Activated T-helper 1 cell treated with anti-CD3 and anti-CD28 coated beads, Interleukin-12 subunit alpha, Interleukin-12 subunit beta, Interleukin-2, Interleukin-4 antibody, amounts not matched to agents 30 ng/mL and 10 ng/mL and 1 ng/mL, durations not matched to agents 14 hours and 24 hours and 36 hours (primary cell): ENCODE results near the gene ATP11C. TPM values are rescaled to one million over a fixed set of nuclear protein-coding genes. Genes with fewer than 3 reads are reported as not detected.
A peak's percentile ranks its signal among the peaks of the same experiment; 100 is the strongest.
"Not testable (repeated sequence)": the region's sequence is repeated elsewhere in the genome, so short reads cannot be mapped to it uniquely, and the experiment has no call there.

Source experiments
- DNase-seq: peaks from one replicate; pipeline ENCODE4 v3.0.0; 2021; ENCODE audit warnings: low spot score
- H3K27ac Mint-ChIP-seq: one replicate; pipeline ENCODE4 v1.8.0; 2021; ENCODE audit warnings: mild to moderate bottlenecking, mixed read lengths
- H3K27me3 Mint-ChIP-seq: one replicate; pipeline ENCODE4 v1.8.0; 2022; ENCODE audit warnings: mild to moderate bottlenecking, moderate library complexity, mixed read lengths; ENCODE audit not compliant: insufficient read depth
- H3K36me3 Mint-ChIP-seq: one replicate; pipeline ENCODE4 v1.8.0; 2021; ENCODE audit warnings: low read depth, mixed read lengths
- H3K4me1 Mint-ChIP-seq: one replicate; pipeline ENCODE4 v1.8.0; 2021; ENCODE audit warnings: low read depth, mixed read lengths
- H3K4me3 Mint-ChIP-seq: one replicate; pipeline ENCODE4 v1.8.0; 2021; ENCODE audit warnings: mild to moderate bottlenecking, moderate library complexity, mixed read lengths
- H3K9me3 Mint-ChIP-seq: one replicate; pipeline ENCODE4 v1.8.0; 2021; ENCODE audit warnings: mixed read lengths
- intact Hi-C: fragments of 100-400 bp; cut with micrococcal nuclease; formaldehyde crosslinking; loops from one replicate; pipeline ENCODE4 v1.15.1; 2024
- total RNA-seq: library from RNA; stranded (reverse); gene quantifications from 2 replicates; pipeline ENCODE4 v1.2.3, GENCODE V29; 2022

Gene ATP11C
- total RNA-seq, 1 donor from 2014 or later = 17.7 TPM

GRCh38 chrX:139720136-139720535, 212.7 kb downstream of the ATP11C start:
- Mint-ChIP-seq H3K4me1 (peaks cover 10% of the 10 kb centered on the region), H3K9me3 (no peaks in the 10 kb centered on the region), H3K4me3 (no peak overlapping the region), H3K36me3 (peaks cover 1% of the 10 kb centered on the region), H3K27me3 (no peaks in the 10 kb centered on the region), H3K27ac (no peak overlapping the region)
- intact Hi-C loops = no loop called here
- DNase-seq = no peak

GRCh38 chrX:139708067-139708466, 224.8 kb downstream of the ATP11C start, which contains the start of gene MCF2:
MCF2 (minus strand) TSS chrX:139708167; CDS start chrX:139651744, 56,423 bp downstream.
- no peak within 1 kb of the TSS for H3K27ac Mint-ChIP-seq
- H3K9me3 Mint-ChIP-seq = no peaks in the 10 kb centered on the region
- peaks cover 4% of the 10 kb centered on the region for H3K27me3 Mint-ChIP-seq
- H3K36me3 Mint-ChIP-seq = no peaks in the 10 kb centered on the region
- H3K4me1 Mint-ChIP-seq = no peaks in the 10 kb centered on the region
- no peak for DNase-seq
- no peak within 1 kb of the TSS for H3K4me3 Mint-ChIP-seq
- intact Hi-C loops = no loop called here

DNA sequence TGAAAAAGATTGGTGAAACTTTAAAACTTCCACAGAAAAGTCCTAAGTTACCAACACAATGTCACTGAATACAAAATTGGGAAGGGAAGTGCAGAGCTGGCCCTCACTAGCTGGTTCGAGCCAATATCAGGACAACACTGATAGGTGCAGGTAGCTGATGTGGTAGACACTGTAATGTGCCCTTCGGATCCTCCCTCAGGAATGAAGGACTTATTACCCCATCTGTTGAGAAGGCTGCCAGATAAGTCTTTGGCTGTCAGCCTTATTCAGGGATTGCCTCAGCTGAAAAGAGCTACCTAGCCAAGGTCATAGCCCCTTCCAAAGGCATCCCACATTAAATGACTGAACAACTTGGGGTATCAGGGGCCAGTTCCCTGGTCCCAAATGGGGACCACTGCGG, 230.2 kb downstream of the ATP11C start:
- Mint-ChIP-seq H3K4me1 (no peaks in the 10 kb centered on the region), H3K27me3 (peaks cover 4% of the 10 kb centered on the region), H3K4me3 (no peak overlapping the region), H3K27ac (no peak overlapping the region), H3K36me3 (no peaks in the 10 kb centered on the region), H3K9me3 (no peaks in the 10 kb centered on the region)
- DNase-seq = no peak
- intact Hi-C loops = no loop called here

GRCh38 chrX:139692908-139693307, 239.9 kb downstream of the ATP11C start:
- Mint-ChIP-seq H3K36me3 (no peaks in the 10 kb centered on the region), H3K4me3 (peak overlapping the region; percentile 45), H3K27me3 (peaks cover 20% of the 10 kb centered on the region), H3K9me3 (no peaks in the 10 kb centered on the region), H3K27ac (no peak overlapping the region), H3K4me1 (peaks cover 5% of the 10 kb centered on the region)
- intact Hi-C loops = no loop called here
- no peak for DNase-seq

- H3K27ac Mint-ChIP-seq = no peak overlapping the region
- peaks cover 20% of the 10 kb centered on the region for H3K27me3 Mint-ChIP-seq
- DNase-seq = no peak
- H3K36me3 Mint-ChIP-seq = no peaks in the 10 kb centered on the region
- peaks cover 5% of the 10 kb centered on the region for H3K4me1 Mint-ChIP-seq
- intact Hi-C loops = no loop called here
- no peaks in the 10 kb centered on the region for H3K9me3 Mint-ChIP-seq
- H3K4me3 Mint-ChIP-seq = peak overlapping the region; percentile 45
Observed at GRCh38 chrX:139692506-139692849, 240.4 kb downstream of the ATP11C start.

GRCh38 chrX:139691843-139692505, 240.9 kb downstream of the ATP11C start:
- Mint-ChIP-seq H3K36me3 (no peaks in the 10 kb centered on the region), H3K4me3 (peak overlapping the region; percentile 45), H3K4me1 (peaks cover 5% of the 10 kb centered on the region), H3K27me3 (peaks cover 20% of the 10 kb centered on the region), H3K9me3 (no peaks in the 10 kb centered on the region), H3K27ac (no peak overlapping the region)
- intact Hi-C loops = no loop called here
- DNase-seq = no peak

GRCh38 chrX:139691493-139691842, 241.4 kb downstream of the ATP11C start:
- no peak for DNase-seq
- Mint-ChIP-seq H3K9me3 (no peaks in the 10 kb centered on the region), H3K27me3 (peaks cover 20% of the 10 kb centered on the region), H3K4me1 (peaks cover 5% of the 10 kb centered on the region), H3K4me3 (peak overlapping the region; percentile 61), H3K36me3 (no peaks in the 10 kb centered on the region), H3K27ac (no peak overlapping the region)
- intact Hi-C loops = no loop called here

GRCh38 chrX:139685175-139685574, 247.7 kb downstream of the ATP11C start:
- intact Hi-C loops, H3K36me3 Mint-ChIP-seq, H3K27ac Mint-ChIP-seq, H3K27me3 Mint-ChIP-seq, H3K4me1 Mint-ChIP-seq, DNase-seq, H3K4me3 Mint-ChIP-seq, H3K9me3 Mint-ChIP-seq: not testable (repeated sequence)

DNA sequence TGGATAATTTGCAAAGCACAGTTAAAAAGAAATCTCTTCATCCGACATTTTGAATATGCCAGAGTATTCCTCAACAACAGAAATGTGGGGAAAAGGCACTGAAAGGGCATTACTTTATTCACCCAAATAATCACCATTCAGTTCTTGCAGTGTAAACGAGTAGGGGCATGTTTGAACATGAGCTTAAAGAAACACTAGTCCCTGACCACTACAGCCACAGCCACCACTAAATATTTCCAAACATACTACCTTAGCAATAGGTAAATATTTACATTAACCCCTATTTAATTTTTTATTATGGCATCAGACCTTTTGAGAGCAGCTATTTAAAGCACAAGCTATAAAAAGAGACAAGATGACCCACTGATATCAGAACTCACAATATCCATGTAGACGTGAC, 252.5 kb downstream of the ATP11C start:
- H3K4me3 Mint-ChIP-seq = no peak overlapping the region
- H3K27ac Mint-ChIP-seq = no peak overlapping the region
- H3K36me3 Mint-ChIP-seq = no peaks in the 10 kb centered on the region
- DNase-seq = no peak
- peaks cover 2% of the 10 kb centered on the region for H3K27me3 Mint-ChIP-seq
- no peaks in the 10 kb centered on the region for H3K9me3 Mint-ChIP-seq
- intact Hi-C loops = no loop called here
- H3K4me1 Mint-ChIP-seq = no peaks in the 10 kb centered on the region

Other genes with a start within 250 kb of the ATP11C start
- 0.34 and 0.52 TPM in 2 replicates for gene MCF2, start 224.9 kb downstream of the ATP11C start, total RNA-seq
- not detected in 2 replicates for gene CXorf66, start 32.5 kb upstream of the ATP11C start, total RNA-seq